ENCODE measurements around the gene EDN1.
"Not testable (repeated sequence)": the region's sequence is repeated elsewhere in the genome, so short reads cannot be mapped to it uniquely, and the experiment has no call there.

EDN1 gene

DNA sequence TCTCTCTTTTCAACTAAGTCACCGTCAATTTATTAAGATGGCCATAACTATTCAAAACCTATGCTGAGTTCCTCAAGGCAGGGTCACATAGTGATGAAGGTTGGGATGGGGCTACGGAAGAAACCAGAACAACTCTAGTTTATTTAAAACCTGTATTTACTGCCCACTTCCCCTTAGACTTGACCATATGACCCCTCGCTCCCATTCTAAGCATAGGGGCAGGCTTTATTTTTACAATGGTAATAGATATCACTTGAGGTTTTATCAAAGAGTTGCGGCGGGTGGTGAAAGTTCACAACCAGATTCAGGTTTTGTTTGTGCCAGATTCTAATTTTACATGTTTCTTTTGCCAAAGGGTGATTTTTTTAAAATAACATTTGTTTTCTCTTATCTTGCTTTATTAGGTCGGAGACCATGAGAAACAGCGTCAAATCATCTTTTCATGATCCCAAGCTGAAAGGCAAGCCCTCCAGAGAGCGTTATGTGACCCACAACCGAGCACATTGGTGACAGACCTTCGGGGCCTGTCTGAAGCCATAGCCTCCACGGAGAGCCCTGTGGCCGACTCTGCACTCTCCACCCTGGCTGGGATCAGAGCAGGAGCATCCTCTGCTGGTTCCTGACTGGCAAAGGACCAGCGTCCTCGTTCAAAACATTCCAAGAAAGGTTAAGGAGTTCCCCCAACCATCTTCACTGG lies 5.5 kb downstream of the EDN1 start:
- DNase-seq = no peak

DNA sequence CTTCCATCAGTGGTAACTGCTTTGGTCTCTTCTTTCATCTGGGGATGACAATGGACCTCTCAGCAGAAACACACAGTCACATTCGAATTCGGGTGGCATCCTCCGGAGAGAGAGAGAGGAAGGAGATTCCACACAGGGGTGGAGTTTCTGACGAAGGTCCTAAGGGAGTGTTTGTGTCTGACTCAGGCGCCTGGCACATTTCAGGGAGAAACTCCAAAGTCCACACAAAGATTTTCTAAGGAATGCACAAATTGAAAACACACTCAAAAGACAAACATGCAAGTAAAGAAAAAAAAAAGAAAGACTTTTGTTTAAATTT lies 6.1 kb downstream of the EDN1 start:
- no peak for DNase-seq

DNA sequence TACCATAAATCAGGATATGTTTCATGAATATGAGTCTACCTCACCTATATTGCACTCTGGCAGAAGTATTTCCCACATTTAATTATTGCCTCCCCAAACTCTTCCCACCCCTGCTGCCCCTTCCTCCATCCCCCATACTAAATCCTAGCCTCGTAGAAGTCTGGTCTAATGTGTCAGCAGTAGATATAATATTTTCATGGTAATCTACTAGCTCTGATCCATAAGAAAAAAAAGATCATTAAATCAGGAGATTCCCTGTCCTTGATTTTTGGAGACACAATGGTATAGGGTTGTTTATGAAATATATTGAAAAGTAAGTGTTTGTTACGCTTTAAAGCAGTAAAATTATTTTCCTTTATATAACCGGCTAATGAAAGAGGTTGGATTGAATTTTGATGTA lies 6.4 kb downstream of the EDN1 start:
- no peak for DNase-seq

DNA sequence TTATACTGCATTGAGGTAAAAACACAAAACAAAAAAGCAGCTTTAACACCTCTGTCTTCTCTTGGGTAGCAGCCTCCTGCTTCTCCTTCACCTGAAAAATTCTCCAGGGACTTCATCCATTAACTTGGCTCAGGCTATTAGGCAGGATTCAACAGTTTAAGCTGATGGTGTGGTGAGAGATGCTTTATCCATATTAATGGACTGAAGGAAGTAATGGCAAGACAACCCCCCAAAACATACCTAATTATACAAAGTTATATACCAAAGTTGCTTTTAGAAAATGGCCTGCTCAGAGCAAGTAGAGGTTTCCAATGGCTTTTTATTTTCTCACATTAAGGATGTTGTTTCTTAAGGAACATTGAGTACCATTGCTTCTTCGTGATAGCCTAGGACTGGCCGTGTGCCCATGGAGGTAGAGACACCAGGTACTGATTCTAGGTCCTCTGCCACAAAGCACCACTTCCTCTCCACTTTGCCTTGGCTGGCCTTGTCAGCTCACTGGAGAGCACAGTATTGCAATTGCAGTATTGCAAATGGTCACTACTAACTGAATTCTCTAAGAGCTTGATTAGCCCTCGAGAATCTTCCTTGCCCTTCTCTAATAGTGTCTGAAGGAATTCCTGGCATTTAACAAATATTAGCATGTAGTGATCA lies 7.3 kb downstream of the EDN1 start:
- DNase-seq = no peak

DNA sequence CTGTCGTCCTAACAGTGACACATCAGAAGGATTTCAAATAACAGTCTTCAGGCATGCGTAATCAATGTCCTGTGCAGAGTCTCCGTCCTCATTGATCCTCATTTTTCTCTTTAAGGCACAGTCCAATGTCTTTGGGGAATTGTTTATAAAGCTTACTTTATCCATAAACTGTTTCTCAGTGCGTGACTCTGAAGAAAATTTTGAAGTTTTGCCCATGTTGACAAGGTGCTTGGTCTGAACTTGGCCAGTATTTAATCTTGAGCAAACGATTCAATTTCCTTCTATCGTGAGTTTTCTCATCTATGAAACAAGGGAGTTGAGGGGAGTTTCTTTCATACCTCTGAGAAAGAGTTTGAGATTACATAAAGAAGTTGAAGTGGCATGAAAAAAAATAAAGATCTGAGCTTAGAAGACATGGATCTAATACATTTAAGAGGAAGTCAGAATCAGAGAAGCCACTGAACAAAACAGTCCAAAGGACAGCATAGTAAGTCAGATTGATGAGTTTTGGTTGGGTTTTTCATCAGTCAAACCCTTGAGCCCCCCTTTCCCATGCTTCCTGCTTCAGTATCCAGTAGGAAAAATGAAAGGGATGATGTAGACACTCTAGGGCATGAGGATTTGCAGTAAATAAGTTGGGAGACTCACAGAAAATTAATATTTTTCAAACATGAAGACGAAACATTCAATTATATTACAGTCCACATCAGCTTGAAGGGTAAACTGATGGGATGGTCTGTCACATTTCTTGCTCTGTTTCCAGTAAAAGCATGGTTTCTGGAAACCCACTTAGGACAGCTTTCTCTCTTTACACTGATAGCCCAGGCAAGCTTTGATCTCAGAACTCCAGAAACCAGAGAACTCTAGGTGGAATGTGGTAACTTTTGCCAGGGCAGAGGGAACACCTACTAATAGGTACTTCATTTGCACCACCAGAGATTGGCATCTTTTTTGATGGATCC lies 8.1 kb downstream of the EDN1 start:
- no peak for DNase-seq

DNA sequence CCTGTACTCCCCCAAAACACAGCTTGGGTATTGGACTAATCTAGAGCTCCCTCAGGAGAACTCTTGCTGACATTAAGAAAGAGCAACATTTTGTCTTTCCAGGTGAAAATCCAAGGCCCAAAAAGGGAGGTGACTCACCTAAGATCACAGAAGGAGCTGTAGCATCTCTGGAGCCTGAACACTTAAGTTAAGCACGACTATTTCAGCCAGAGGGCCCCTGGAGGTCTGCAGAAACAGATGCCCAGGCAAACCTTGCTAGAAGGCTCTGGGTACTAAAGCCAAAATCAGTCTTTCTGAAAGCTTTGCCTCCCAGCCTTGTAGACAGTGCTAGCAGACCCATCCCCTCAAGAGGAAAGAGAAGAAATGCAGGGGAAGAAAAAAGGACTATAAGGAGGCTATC lies 8.8 kb downstream of the EDN1 start:
- no peak for DNase-seq

DNA sequence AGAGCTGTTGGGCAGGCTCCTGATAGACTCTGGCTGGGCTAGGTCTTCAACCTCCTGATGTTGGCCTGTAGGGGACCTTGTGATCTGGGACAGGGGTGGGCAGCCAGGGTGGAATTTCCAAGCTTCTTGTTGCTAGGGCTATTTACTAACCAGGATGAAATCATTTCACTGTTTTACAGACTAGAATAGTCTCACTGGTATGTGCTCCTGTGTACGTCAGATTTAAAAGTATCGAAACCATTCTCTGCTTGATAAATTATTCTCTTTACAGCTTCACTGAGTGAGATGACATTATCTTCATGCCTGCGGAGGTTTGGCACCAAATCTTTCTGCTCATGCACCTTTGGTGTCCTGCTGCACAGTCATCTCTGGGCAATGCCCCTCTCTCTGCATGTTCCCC lies 10.9 kb downstream of the EDN1 start:
- no peak for DNase-seq

DNA sequence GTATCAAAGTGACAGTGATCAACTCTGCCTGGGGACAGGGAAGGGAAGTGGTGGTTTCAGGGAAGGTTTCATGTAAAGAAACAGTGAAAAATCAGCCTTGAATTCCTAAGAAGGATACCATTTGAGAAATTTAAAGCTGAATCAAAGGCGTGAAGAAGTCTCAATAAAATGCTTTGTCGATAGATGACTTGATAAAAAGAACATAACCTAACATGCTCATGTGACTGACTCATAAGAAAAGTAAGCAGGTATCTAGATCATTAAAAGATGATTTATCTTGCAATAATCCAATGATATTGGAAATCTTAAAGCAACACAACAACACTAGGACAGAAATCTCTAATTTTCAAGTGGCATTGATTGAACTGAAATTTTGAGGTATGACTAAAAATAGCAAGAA lies 14.3 kb downstream of the EDN1 start:
- DNase-seq = no peak

DNA sequence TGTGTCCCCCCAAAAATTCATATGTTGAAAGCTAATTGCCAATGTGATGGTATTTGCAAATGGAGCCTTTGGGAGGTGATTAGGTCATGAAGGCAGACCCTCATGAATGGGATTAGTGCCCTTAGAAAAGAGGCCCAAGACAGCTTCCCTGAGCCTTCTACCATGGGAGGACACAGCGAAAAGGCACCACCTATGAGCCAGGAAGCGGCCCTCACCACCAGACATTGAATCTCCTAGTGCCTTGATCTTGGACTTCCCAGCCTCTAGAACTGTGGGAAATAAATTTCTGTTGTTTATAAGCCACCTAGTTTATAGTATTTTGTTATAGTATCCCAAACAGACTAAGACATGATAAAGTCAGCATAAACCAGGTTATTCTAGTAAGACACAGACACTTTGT lies 18.9 kb downstream of the EDN1 start:
- DNase-seq = no peak

DNA sequence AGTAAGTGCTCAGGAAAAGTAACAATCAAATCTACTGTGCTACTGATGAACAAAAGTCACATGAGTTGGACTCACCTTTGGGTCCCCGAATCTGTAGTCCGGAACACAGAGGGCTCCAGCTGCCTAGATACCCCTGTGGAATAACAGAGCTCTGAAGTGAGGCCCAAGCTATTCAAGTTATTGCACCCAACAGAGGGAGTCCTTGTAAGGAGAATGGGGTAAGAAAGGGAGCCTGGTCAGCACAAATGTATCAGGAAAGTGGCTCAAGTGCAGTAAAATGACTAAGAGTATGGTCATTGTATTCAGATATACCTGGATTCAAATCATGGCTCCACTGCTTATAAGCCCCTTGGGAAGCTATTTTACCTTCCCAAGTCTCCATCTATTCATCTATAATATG lies 20.9 kb downstream of the EDN1 start:
- DNase-seq = no peak

DNA sequence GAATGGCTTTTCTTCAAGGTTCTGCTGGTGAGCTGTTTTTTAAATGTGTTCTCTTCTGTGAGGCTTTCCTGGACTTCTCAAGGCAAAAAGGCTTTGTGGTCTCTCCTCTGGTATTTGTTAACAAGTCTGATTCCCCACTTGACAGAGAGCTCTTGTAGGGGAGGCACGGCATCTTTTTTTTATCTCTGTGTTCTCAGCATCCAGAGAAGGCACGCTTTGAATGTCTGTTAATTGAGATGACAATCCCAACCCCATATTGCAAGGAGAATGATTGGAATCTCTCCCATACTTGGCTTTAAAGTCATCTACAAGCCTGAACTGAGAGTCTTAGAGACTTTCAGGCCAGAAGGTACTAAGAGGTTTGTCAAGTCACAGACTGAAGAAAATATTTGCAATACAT lies 22.6 kb downstream of the EDN1 start:
- DNase-seq = no peak

DNA sequence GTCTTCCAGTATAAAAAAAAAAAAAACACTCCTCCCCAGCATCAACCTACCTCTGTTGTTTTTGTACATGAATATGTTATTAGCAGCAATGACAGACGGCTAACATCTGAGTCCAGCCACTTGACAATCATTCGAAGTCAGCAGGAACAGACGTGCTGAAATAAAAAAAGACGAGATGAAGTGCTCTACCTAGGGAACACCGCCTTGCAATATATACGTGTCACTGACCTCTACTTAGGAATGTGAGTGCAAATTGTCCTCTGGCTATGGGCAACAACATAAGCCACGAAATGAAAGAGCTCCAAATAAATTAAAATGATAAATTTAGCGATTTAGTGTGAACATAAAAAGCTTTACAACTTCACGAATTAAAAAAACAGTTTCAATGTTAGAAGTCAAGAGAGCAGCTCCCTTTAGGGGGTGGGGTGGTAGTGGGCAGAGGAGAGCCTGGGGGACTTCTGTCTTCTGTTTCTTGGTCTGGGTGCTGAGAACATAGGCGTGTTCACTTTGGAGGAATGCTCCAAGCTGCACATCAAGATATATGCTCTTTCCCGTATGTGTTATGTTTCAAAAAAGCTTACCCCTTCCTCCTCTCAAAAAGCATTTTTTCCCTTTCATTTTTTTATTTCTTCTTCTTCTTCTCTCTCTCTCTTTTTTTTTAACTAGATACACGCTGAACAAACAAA lies 23.3 kb downstream of the EDN1 start:
- no peak for DNase-seq

DNA sequence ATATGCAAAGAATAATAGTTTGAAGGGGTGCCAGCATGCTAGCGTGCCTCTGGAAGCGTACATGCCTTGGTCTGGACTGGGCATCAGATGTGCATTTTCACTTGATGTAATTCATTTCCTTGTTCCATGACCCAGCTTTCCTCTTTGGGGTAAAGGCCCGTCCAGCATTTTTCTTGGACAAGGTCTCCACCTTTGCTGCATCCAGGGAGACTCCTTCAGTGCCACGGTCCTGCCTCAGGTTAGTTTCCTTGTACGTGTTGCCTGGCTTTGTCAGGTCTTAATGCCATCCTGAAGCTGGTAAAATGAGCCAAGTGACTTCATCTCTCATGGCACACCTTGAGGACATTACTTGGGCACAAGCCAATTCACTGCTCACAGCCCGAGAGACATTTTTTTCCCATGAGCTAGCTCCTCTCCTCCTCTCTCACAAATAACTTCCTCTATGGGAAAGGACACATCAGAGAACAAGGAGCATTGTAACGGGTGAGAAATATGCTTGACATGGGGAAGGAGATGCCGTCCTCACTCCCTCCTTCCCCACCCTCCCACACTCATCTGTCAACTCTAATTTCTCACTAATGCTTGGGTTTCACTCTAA lies 23.9 kb downstream of the EDN1 start:
- DNase-seq = no peak

DNA sequence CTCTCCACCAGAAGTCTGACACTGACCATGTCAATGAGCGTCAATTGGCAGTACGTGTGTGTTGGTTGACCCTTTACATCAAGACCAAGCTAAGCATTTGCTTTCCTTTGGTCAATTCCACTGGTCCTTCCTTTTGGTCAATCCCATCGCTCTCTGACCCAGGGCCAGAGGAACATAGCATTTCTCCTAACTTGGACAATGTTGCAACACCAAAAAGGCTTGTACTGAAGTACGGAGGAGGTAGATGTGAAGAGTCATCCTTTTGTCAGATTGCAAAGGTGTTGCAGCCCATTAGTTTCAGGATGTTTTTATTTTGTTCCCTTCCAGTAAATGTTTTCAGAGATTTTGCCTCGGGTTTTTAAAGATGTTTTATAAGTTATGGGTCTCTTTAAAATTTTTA lies 24.6 kb downstream of the EDN1 start:
- no peak for DNase-seq

DNA sequence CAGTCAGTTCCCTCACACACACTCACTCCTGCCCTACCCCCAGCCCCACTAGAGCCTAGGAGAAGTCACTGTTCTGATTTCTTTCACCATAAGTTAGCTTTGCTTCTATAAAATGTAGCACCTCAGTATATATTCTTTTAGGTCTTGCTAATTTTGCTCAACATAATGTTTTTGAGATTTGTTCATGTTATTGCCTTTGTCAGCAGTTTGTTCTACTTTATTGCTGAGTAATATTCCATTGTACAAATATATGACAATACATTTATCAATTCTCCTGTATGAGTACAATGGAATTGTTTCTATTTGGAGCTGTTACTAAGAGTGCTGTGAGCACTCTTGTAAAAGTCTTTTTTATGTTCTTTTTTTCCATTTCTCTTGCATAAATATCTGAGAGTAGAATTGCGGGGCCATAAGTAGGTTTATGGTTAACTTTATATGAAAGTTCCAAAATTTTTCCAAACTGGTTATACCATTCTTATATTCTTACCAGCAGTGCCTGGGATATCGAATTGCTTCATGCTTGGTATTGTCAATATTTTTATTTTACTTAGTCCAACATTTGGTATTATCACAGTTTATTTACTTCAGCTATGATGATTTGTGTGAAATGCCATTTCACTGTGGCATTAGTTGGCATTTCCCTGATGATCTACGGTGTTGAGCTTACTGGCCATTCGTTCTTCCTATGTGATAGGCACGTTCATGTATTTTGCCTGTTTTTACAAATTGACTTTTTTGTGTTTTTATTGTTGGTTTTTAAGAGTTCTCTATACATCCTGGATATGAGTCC lies 25.3 kb downstream of the EDN1 start:
- no peak for DNase-seq

DNA sequence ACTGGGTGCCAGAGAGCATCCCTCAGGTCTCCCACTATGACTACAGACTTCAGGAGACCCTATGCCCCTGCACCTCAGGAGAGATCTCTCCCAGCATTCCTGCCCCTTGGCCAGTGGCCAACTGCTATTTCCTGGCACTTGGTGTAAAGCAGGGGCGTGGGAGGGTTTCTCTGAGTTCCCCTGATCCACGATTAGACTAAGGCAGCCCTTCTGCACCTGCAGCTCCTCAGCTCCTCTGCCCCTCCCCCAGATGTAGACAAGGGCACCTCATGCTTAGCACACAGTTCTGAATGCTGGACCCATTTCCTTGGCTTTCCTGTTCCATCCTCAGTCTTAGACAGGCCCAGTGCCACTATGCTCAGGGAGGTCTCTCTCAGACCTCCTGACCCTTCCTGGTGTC lies 28.6 kb downstream of the EDN1 start:
- no peak for DNase-seq

DNA sequence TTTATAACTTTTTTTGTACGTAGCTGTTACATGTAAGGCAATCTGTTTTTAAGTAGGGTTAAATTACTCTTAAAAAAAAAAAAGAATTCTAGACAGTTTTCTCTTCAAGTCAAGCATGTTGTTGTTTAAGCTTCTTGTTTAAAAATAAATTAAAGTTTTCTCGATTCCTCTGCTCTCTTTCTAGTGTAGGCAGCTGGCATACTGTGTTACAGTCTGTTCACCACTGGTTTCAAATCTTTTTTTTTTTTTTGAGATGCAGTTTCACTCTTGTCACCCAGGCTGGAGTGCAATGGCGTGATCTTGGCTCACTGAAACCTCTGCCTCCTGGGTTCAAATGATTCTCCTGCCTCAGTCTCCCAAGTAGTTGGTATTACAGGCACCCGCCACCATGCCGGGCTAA lies 29.9 kb downstream of the EDN1 start:
- not testable (repeated sequence) for DNase-seq

DNA sequence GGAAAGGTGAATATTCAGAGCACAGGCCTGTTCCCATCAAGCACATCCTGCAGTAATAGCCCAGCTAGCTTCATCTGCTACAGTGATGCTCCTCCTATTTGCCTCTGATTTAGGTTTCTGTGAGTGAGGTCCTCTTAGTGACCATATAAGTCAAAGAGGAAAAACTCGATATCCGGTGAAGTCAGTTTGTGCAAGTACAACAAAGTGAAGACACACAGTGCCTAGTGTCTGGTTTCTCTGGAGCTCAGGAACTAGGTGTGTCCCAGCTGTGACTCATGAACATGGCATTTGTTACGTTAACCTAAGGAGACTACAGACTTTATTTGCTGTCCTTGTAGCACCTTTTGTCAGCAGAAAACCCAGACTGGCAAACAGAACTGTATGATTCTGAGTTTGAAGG lies 33.9 kb downstream of the EDN1 start:
- DNase-seq = no peak

DNA sequence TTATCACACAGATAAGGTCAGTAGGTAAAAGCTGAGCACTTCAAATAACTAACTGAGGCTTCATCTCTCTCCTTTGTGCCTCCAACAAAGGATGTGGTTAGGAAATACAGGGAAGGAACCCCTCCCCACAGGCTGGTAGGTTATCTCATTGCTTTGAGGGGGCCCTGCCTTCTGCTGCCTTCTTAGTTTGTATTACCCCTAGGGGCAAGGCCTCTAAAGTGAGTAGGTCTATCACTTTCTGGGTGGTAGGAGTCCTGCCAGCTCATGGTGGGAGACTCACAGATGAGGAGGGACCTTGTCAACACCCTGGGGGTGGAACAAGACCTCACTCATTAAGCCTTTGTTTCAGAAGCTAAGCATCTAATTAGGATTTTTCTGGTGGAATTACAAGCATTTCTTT lies 34.6 kb downstream of the EDN1 start:
- no peak for DNase-seq

DNA sequence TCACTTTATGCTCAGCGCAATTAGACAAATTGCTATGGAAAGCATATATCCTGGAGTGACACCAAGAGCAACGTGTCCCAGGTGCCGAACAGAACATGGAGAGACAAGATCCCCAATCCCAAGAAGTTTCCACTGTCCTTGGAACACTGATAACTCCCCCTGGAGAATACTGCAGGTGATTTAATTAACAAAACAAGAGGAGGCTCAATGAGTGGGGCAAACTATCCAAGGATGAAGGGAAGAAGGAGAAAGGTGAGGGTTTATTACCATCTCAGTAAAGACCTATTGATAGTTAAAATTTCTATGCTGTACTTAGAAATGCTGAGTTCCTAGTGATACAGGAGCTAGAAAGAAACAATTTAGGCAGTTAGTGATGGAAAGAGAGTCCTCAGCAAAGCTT lies 35.7 kb downstream of the EDN1 start:
- DNase-seq = no peak

DNA sequence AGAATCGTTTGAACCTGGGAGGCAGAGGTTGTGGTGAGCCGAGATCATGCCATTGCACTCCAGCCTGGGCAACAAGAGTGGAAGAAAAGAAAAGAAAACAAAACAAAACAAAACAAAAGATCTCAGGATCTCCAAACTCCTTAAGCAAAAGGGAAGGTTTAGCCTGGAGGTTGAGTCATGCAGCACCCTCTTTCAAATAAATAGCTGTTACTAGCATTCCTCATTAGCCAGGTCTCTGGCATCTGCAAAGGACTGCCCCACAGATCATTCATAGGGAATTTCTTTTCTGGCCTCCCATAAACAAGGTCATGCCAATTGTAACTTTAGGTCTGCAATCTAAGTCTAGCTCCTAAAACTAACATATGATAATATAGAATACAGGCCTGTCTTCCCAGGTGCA lies 37.2 kb downstream of the EDN1 start:
- DNase-seq = no peak

DNA sequence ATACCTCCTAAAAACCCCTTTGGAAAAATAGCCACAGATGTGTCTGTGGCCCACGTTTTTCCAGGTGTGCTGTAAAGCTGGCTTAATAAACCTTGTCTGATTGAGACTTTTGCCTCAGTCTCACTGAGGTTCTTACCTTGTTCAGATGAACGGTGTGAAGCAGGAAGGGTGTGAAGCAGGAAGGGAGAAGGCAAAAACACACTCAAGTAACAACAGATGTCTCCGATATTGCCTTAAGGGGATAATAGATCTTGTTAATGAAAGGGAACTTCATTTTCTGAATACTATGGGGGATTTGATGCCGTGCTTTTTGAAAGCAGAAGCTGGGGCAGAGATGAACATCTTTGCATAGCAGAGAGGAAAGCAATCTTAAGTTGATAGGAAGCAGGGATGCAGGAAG lies 37.8 kb downstream of the EDN1 start:
- DNase-seq = no peak
